Amniotic stem cell (primary cell): Measurements from ENCODE around the gene PGBD1.

Experiments used
- DNase-seq: peaks from one replicate; lab custom pipeline; 2025; lab: John Stamatoyannopoulos, UW

The PGBD1 gene

DNA sequence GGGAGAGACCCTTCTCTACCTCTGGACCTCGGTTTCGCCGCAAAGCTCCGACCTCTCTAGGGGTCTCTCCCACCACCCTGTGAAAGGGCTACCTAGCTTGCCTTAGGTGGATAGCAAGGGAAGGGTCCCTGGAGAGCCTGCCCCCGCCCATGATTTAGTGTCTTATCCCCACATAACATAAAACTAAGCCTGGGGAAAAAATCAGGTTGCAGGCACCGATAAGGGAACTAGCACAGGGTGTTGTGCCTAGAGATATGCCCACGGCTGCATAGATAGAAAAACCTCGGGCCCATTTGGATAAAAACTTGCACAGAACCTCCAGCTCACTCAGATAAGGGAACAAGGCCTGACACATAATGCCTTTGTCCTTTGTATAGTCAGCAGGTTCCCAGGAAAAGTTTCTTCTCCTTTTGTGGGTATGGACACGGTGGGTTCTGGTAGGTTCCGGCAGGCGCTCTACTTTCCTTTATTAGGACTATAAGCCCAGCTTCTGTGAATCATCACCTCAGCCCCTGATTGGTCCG lies 53.7 kb downstream of the PGBD1 start:
- DNase-seq, result no peak

- peak; percentile 97 for DNase-seq
Measured at GRCh38 chr6:28335564-28336283, 54.4 kb downstream of the PGBD1 start, which contains the start of gene ZSCAN31. Gene ZSCAN31 (minus strand): TSS chr6:28336148. CDS start chr6:28329683, 6,465 bp downstream.

GRCh38 chr6:28336284-28337120 lies 55.1 kb downstream of the PGBD1 start:
- DNase-seq, result no peak

GRCh38 chr6:28337121-28337520 lies 55.7 kb downstream of the PGBD1 start:
- no peak for DNase-seq

DNA sequence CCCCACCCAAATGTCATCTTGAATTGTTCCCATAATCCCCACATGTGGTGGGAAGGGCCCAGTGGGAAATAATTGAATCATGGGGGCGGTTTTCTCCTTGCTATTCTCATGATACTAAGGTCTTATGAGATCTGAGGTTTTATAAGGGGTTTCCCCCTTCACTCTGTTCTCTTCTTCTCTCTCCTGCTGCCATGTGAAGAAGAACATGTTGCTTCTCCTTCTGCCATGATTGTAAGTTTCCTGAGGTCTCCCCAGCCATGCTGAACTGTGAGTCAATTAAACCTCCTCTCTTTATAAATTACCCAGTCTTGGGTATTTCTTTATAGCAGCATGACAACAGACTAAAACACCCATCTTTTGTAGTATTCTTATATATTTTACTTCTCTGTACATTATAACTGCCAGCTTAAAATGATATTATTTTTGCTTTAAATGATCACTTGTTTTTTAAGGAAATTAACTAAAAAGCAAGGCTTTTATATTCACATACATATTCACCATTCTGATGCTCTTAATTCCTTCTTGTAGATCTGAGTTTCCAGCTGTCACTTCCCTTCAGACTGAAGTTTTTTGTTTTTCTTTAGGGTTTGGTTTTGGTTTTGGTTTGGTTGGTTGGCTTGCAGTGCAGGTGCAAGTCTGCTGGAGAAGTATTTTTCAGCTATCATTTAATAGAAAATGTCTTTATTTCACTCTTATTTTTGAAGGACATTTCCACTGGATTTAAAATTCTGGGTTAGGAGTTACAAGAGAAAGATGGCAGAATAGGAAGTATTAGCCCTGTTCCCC lies 59.1 kb downstream of the PGBD1 start:
- no peak for DNase-seq

- DNase-seq, result no peak
Measured at GRCh38 chr6:28343898-28344677, 62.7 kb downstream of the PGBD1 start.

GRCh38 chr6:28345201-28345600 lies 63.8 kb downstream of the PGBD1 start:
- DNase-seq, result no peak

- DNase-seq, result no peak
Measured at GRCh38 chr6:28347119-28347518, 65.7 kb downstream of the PGBD1 start.

DNA sequence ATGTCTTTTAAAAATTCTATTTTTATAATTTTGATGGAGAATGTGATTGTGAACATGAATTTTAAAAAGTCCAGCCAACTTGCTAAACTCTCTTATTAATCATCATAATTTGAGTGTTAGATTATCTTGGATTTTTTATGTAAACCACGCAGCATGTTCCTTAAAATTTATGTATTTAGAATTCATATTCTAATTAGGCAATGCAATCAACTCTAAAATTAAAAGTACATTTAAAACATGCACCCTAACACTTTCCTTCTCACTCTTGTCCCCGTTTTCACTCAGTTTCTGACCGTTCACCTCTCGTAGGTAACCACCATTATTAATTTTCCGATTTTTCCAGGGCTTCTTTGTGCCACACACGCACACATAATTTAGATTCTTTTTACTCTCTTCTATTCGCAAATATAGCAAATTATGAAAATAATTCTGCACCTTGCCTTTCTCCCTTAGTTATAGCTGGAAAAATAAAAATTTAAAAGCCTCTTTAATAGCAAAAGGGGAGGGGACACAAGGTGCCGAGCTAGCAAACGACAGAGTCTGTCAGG lies 68.0 kb downstream of the PGBD1 start:
- no peak for DNase-seq

GRCh38 chr6:28349892-28350737 lies 68.7 kb downstream of the PGBD1 start, which contains the start of gene ZKSCAN3:
Gene ZKSCAN3 (plus strand): TSS chr6:28349947. CDS start chr6:28359587, 9,640 bp downstream.
- peak; percentile 39 for DNase-seq

- DNase-seq, result no peak
Measured at GRCh38 chr6:28351087-28351486, 69.7 kb downstream of the PGBD1 start.

DNA sequence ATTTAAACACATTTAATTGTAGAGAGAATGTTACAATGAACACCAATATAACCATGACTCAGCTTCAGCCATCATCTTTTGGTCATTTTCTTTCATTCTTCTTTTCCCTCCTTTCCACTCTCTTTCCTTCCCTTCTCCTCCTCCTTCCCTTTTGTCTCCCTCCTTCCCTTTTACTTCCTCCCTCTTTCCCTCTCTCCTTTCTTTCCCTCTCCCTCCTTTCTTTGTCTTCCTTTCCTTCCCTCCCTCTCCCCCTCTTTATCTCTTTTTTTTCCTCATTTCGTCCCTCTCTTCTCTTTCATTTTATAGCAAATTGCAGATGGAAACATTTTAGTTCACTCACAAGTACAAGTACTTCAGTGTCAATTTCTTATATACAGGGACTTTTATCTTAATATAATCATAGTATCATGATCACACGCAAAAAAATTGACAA lies 70.1 kb downstream of the PGBD1 start:
- no peak for DNase-seq
